WERI-Rb-1 (cell line): ENCODE measurements around the gene HCRT.

Source experiments
- DNase-seq: peaks from one replicate; pipeline ENCODE4 v3.0.0-alpha.2; 2020
- H3K27ac ChIP-seq: fragments of 250-450 bp; sonication (Bioruptor Pico); 2 replicates; pipeline ENCODE4 v1.5.1; 2020; ENCODE audit warnings: mild to moderate bottlenecking, moderate library complexity
- H3K27me3 ChIP-seq: fragments of 250-450 bp; sonication (Bioruptor Pico); 2 replicates; pipeline ENCODE4 v1.5.1; 2021; ENCODE audit warnings: mild to moderate bottlenecking, low read depth, moderate library complexity; ENCODE audit not compliant: insufficient read depth, severe bottlenecking
- H3K36me3 ChIP-seq: fragments of 250-450 bp; sonication (Bioruptor Pico); 2 replicates; pipeline ENCODE4 v1.5.1; 2020; ENCODE audit warnings: mild to moderate bottlenecking, moderate library complexity
- H3K4me3 ChIP-seq: 2 replicates; pipeline ENCODE4 v1.5.1; 2011; ENCODE audit warnings: low read depth, mild to moderate bottlenecking, control low read depth, low read length
- H3K9me3 ChIP-seq: fragments of 250-450 bp; sonication (Bioruptor Pico); 2 replicates; pipeline ENCODE4 v1.5.1; 2021; ENCODE audit warnings: mild to moderate bottlenecking, moderate library complexity; ENCODE audit not compliant: severe bottlenecking
- TF ChIP-seq, protein P1 (sequence below): IDR thresholded peaks from 2 replicates; pipeline ENCODE4 v1.5.1; 2011; ENCODE audit warnings: low read depth, mild to moderate bottlenecking, control low read depth, inconsistent platforms, low read length

Gene HCRT

DNA sequence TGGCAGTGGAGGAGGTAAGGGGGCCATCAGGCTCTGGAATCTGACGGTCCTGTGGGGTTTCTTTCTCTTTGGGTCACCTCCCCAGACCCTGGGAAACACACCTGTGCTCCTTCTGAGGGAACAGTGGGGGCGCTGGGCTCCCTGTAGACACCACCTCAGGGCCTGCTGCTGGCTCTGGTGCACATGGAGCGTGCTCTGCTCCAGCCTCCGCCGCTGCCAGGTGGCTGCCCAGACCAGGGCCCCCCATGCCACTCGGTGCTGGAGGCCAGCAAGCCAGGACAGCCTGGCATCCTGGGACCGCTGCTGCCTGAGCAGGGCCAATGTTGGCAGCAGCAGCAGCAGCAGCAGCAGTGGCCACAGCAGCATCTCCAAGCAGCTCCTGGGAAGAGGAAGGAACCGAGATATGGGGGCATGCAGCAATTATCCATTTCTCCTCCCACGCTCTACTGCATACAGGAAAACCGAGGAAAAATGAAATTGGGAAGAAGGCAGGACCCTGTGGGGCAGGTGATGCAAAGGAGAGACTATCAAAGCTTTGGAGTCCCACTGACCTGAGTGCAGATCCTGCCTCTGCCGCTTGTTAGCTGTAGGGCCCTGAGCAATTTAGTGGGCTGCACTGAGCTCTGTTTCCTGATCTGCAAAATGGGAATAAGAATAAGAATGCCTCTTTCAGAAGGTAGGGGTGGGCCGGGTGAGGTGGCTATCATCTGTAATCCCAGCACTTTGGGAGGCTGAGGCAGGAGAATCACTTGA, 8.1 kb upstream of the HCRT start:
- Histone ChIP-seq H3K9me3 (no peaks in the 10 kb centered on the region), H3K27ac (no peak overlapping the region), H3K36me3 (no peaks in the 10 kb centered on the region; the same call in 1 of the 2 replicates), H3K4me3 (peak overlapping the region; percentile 88), H3K27me3 (no peaks in the 10 kb centered on the region)
- no peak for DNase-seq
- TF ChIP-seq, protein P1, sequence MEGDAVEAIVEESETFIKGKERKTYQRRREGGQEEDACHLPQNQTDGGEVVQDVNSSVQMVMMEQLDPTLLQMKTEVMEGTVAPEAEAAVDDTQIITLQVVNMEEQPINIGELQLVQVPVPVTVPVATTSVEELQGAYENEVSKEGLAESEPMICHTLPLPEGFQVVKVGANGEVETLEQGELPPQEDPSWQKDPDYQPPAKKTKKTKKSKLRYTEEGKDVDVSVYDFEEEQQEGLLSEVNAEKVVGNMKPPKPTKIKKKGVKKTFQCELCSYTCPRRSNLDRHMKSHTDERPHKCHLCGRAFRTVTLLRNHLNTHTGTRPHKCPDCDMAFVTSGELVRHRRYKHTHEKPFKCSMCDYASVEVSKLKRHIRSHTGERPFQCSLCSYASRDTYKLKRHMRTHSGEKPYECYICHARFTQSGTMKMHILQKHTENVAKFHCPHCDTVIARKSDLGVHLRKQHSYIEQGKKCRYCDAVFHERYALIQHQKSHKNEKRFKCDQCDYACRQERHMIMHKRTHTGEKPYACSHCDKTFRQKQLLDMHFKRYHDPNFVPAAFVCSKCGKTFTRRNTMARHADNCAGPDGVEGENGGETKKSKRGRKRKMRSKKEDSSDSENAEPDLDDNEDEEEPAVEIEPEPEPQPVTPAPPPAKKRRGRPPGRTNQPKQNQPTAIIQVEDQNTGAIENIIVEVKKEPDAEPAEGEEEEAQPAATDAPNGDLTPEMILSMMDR, result no peak

DNA sequence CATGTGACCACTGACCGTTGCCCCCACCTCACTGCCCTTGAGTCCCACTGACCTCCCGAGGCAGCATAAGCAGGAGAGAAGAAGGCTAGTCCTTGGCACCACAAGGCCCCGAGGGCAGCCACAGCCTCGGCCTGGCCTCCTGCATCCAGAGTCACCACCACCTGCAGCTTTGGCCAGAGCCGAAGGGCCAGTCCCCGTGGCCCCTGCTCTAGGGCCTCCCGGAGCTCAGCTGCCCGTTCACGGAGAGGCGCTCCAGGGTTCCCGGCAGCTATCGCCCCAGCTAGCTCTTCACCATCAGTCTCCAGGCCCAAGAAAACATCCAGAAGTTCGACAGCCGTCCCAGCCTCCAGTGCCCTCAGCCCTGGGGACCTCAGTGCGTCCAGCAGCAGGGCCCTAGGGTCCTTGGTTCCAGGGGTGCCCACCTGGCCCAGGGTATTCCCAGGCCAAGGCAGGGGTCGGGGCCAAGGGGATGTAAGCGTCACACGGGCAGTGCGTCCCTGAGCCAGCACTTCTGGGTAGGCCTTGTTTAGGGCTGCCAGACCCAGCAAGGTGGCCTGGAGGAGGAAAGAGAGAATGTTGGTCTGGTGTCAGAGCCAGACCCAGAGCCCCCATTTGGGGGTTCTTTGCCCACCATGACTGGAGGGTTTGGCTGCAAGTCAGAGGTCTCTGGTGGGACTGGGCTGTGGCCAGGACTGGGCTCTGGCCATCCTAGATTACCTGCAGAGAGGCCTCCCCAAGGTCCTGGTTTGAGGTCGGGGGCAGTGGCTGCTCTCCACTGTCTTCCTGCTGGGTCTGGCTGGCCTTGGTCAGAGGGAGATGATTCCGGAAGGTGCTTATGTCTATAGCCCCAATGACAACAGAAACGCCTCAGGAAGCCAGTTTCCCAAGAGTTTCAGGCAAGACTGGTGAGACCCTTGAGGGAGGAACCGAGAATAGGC, 7.2 kb upstream of the HCRT start:
- TF ChIP-seq, protein P1, result no peak
- H3K27ac ChIP-seq, result no peak overlapping the region
- no peaks in the 10 kb centered on the region for H3K9me3 ChIP-seq
- DNase-seq, result no peak
- no peaks in the 10 kb centered on the region; the same call in 1 of the 2 replicates for H3K36me3 ChIP-seq
- H3K27me3 ChIP-seq, result no peaks in the 10 kb centered on the region
- no peak overlapping the region for H3K4me3 ChIP-seq

DNA sequence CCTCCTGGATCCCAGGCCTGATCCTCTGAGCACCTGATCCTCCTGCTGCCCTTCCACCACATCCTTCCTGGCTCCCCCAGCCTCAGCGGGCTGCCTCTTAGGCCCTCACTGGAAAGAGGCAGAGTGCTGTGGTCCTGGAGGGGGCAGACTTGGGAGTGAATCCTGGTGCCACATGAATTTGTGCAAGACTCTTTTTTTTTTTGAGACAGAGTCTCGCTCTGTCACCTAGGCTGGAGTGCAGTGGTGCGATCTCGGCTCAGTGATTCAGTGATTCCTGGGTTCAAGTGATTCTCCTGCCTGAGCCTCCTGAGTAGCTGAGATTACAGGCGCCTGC, 6.0 kb upstream of the HCRT start:
- no peak overlapping the region for H3K4me3 ChIP-seq
- no peaks in the 10 kb centered on the region for H3K9me3 ChIP-seq
- DNase-seq, result no peak
- no peak overlapping the region for H3K27ac ChIP-seq
- no peaks in the 10 kb centered on the region; the same call in 1 of the 2 replicates for H3K36me3 ChIP-seq
- no peaks in the 10 kb centered on the region for H3K27me3 ChIP-seq
- TF ChIP-seq, protein P1, result no peak

DNA sequence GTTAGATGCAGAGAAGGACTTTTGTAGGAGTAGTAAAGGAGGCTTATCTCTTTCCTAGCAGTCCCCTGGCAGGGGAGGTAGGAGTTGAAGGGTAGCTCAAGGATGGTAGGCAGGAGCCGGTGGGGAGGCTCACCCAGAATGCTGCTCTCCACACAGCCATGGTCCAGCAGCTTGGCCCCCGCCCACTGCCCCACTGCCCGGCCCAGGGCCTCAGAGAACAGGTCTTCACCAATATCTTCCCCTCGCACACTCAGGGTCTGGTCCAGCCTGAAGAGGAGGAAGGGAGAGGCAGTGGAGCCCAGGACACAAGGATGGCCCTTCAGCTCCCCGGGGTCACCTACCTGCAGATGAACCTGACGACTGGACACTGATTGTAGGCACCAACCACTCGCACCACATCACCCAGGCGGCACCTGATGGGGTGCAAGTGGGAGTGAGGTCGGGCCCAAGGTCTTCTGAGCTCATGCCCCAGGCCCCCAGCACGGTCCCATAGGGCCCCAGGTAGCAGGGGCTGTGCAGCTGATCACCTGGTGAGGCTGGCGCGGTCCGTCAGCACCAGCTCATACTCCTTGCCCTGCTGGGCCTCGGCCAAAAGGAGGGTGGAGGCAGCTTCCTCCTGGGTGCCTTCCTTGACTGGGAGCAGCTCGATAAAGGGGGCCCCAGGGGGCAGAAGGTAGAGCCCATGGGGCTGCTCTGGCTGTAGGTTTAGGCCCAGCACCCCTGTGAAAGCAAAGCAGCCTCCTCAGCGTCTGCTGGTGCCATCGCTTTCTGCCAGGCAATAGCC, 5.4 kb upstream of the HCRT start:
- DNase-seq, result no peak
- H3K27ac ChIP-seq, result no peak overlapping the region
- TF ChIP-seq, protein P1, result no peak
- no peaks in the 10 kb centered on the region; the same call in 1 of the 2 replicates for H3K36me3 ChIP-seq
- H3K27me3 ChIP-seq, result no peaks in the 10 kb centered on the region
- no peak overlapping the region for H3K4me3 ChIP-seq
- H3K9me3 ChIP-seq, result no peaks in the 10 kb centered on the region

DNA sequence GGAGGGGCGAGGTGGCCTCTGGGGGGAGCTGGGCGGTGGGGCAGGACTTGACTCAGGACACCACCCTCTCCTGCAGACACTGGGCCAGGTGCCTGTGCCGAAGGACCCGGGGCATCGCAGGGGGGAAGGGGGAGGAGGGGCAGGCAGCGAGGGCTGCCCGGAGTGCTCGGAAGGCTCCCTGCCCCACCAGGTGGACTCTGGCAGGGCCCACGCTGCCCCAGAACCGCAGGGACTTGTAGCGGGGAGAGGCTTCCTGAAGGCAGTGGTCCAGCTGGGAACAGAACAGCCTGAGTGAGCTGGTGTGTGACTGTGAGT, 4.4 kb upstream of the HCRT start:
- TF ChIP-seq, protein P1, result no peak
- Histone ChIP-seq H3K36me3 (no peaks in the 10 kb centered on the region; the same call in 1 of the 2 replicates), H3K27ac (no peak overlapping the region), H3K9me3 (no peaks in the 10 kb centered on the region), H3K4me3 (no peak overlapping the region), H3K27me3 (no peaks in the 10 kb centered on the region)
- no peak for DNase-seq
